Stimulated activated naive CD8-positive, alpha-beta T cell treated with anti-CD3 and anti-CD28 coated beads, Interleukin-15, amount 100 ng/mL, for 72 hours (primary cell): ENCODE data around the gene HOGA1.
A peak's percentile ranks its signal among the peaks of the same experiment; 100 is the strongest.
"Not testable (repeated sequence)": the region's sequence is repeated elsewhere in the genome, so short reads cannot be mapped to it uniquely, and the experiment has no call there.

Source experiments
- ATAC-seq: fragments of 150-1000 bp; cut with Tn5 transposase; 2 replicates; pipeline ENCODE4 v1.10.0; 2021; ENCODE audit warnings: mild to moderate bottlenecking, moderate library complexity
- DNase-seq, 2 donors: peaks; one replicate each; pipeline ENCODE4 v3.0.0; 2021 to 2022
- H3K27ac Mint-ChIP-seq, 2 donors: one replicate each; pipeline ENCODE4 v1.8.0; 2022; ENCODE audit warnings: mild to moderate bottlenecking in 2 of 2, mixed read lengths in 2 of 2, moderate library complexity in 2 of 2
- H3K27me3 Mint-ChIP-seq: one replicate; pipeline ENCODE4 v1.8.0; 2022; ENCODE audit warnings: mixed read lengths
- H3K4me1 Mint-ChIP-seq: one replicate; pipeline ENCODE4 v1.8.0; 2022; ENCODE audit warnings: mild to moderate bottlenecking, mixed read lengths
- H3K4me3 Mint-ChIP-seq, 2 donors: one replicate each; pipeline ENCODE4 v1.8.0; 2022; ENCODE audit warnings: mild to moderate bottlenecking in 2 of 2, mixed read lengths in 2 of 2, moderate library complexity in 1 of 2
- H3K9me3 Mint-ChIP-seq, 2 donors: one replicate each; pipeline ENCODE4 v1.8.0; 2022; ENCODE audit warnings: mixed read lengths in 2 of 2

HOGA1 gene

GRCh38 chr10:97570789-97571471, 13.3 kb upstream of the HOGA1 start:
- Mint-ChIP-seq H3K4me1 (no peaks in the 10 kb centered on the region), H3K4me3 (no peak overlapping the region), H3K27ac (no peak overlapping the region), H3K9me3 (no peaks in the 10 kb centered on the region), H3K27me3 (no peaks in the 10 kb centered on the region)
- ATAC-seq (no peak), DNase-seq (no peak)

DNA sequence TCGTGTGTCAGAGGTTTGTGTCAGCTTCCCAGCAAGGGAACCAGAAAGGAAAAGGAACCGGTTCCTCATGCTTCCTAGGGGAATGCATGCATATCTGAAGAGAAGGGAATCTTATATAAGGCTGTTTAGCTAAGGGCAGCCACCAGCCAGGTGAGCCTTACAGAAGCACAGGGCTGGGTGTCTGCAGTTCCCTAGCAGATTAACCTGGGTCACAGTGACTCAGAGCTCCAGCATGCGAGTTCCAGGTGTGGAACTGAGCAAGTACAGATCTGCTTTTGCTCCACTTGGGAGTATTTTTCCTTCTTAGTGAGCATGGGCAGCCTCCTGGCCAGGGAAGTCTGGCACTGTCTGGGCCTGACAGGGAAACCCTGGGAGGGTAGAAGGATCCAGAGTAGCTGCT, 12.6 kb upstream of the HOGA1 start:
- Mint-ChIP-seq H3K4me3 (no peak overlapping the region), H3K27ac (no peak overlapping the region), H3K27me3 (no peaks in the 10 kb centered on the region), H3K4me1 (no peaks in the 10 kb centered on the region), H3K9me3 (no peaks in the 10 kb centered on the region)
- no peak for DNase-seq
- no peak for ATAC-seq

DNA sequence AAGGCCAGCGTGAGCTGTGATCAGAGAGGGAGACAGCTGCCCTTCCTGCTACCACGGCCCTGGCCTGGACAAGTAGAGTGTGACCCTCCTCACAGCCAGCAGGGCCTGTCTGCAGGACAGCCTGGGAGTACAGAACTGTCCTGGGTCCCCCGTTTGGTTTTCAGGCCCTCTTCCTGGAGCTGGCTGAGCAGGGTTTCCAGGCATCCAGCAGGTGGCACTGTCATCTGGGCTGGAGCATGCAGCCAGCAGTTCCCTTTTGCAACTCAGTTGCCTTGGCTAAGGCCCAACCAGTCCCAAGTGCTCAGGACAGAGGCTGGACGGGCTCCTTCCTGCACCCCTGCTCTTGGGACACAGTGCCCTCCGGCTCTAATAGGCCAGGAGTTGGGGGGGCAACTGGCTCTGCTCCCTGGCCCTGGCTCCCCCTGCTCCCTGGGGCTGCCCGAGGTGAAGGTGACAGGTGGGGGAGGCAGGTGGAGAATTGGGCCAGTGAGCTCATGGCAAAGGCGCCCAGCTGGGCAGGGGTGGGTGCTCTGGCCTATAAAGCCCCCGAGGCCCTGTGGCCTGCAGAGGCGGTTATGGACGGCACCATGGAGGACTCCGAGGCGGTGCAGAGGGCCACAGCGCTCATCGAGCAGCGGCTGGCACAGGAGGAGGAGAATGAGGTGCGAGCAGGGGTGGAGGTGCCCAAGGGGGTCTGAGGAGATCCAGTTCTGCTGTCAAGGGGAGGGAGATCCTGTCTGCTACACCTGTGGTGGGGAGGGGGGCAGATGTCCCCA, 11.8 kb upstream of the HOGA1 start, which contains the start of gene ANKRD2:
TSS of gene ANKRD2 (plus strand) at position 566 of the 776 bp plus-strand sequence. CDS start at position 576, 10 bp downstream.
- DNase-seq = peak; percentile 48 to 55
- Mint-ChIP-seq H3K4me1 (no peaks in the 10 kb centered on the region), H3K4me3 (no peak within 1 kb of the TSS), H3K27me3 (no peaks in the 10 kb centered on the region), H3K9me3 (no peaks in the 10 kb centered on the region), H3K27ac (no peak within 1 kb of the TSS)
- ATAC-seq = peak; percentile 82

DNA sequence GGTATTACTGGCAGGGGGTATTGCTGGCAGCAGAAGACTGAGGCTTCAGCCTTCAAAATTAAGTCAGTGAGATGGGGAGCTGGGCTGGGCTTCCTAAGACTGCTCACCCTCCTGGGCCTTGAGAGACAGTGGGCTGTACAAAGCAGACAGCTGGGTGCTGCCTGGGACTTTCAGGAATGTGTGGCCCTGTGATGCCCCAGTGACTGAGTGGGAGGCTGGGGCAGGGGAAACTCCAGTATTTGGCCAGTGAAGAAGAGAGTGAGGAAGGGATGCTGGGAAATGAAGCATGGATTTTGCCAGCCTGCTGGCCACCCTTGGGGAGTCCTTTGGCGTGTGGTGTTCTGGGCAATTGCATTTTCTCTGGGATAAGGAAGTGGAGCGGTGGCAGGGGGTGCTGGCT, 11.2 kb upstream of the HOGA1 start:
- no peaks in the 10 kb centered on the region for H3K4me1 Mint-ChIP-seq
- DNase-seq = no peak
- no peak for ATAC-seq

DNA sequence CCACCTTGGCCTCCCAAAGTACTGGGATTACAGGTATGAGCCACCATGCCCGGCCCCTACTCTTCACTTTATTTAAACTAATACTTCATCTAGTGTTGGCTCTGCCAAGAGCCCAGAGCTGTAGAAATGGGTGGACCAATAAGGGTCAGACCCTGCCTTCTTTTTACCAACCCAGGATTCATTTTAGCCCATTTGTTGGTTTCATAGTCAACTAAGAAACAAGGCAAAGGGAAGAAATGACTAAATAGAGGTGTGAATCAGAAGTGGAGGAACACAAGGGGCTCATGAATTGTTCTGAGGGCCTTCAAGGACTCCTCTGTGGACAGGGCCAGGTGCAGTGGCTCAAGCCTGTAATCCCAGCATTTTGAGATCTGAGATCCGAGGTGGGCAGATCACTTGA, 10.5 kb upstream of the HOGA1 start:
- no peaks in the 10 kb centered on the region for H3K9me3 Mint-ChIP-seq
- ATAC-seq (no peak), DNase-seq (no peak)
- H3K4me1 Mint-ChIP-seq = no peaks in the 10 kb centered on the region
- no peak overlapping the region for H3K4me3 Mint-ChIP-seq
- no peak overlapping the region for H3K27ac Mint-ChIP-seq
- H3K27me3 Mint-ChIP-seq = no peaks in the 10 kb centered on the region

More for the DNA sequence above, 11.2 kb upstream of the HOGA1 start:
- Mint-ChIP-seq H3K27me3 (no peaks in the 10 kb centered on the region), H3K27ac (no peak overlapping the region), H3K9me3 (no peaks in the 10 kb centered on the region), H3K4me3 (no peak overlapping the region)

- Mint-ChIP-seq H3K27ac (no peak overlapping the region), H3K27me3 (no peaks in the 10 kb centered on the region), H3K9me3 (no peaks in the 10 kb centered on the region), H3K4me3 (no peak overlapping the region), H3K4me1 (no peaks in the 10 kb centered on the region)
- DNase-seq (no peak), ATAC-seq (no peak)
These were observed 9.6 kb upstream of the HOGA1 start for GRCh38 chr10:97574374-97575126.

DNA sequence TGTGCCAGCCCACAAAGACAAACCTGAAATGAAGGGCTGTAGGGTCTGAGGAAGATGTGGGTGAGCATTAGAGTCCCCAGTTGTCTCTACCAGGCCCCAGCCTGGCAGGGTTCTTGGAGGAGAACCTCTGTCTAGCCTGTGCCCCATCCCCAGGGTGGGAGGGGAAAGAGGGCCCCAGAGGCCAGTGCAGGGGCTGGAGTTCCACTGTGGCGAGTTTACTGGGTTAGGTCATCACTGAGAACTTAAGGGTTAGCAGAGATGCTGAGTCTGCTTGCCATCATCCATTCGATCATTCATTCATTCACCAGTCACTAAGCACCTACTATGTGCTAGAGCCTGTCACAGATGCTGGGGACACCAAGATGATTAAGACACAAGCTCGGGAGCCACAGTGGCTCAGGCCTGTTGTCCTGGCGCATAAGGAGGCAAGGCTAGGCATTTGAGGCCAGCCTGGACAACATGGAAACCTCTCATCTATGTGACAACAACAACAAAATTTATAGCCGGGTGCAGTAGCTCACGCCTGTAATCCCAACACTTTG, 9.0 kb upstream of the HOGA1 start:
- Mint-ChIP-seq H3K9me3 (no peaks in the 10 kb centered on the region), H3K27ac (no peak overlapping the region), H3K4me1 (no peaks in the 10 kb centered on the region), H3K4me3 (no peak overlapping the region), H3K27me3 (no peaks in the 10 kb centered on the region)
- DNase-seq (no peak), ATAC-seq (no peak)

DNA sequence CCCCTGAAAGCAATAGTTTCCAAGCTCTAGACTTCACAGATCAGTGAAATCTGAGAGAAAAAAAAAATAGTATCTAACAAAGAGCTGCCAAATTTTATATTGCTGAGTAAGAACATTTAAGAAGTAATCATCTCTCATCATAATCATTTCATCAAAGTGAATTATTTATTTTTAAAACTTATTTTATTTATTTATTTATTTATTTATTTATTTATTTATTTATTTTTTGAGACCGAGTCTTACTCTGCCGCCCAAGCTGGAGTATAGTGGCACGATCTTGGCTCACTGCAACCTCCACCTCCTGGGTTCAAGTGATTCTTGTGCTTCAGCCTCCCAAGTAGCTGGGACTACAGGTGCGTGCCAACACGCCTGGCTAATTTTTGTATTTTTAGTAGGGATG, 7.7 kb upstream of the HOGA1 start:
- not testable (repeated sequence) for H3K4me3 Mint-ChIP-seq, H3K9me3 Mint-ChIP-seq, H3K4me1 Mint-ChIP-seq, H3K27ac Mint-ChIP-seq, H3K27me3 Mint-ChIP-seq, ATAC-seq, DNase-seq

- Mint-ChIP-seq H3K4me1 (no peaks in the 10 kb centered on the region), H3K27me3 (no peaks in the 10 kb centered on the region), H3K9me3 (no peaks in the 10 kb centered on the region), H3K27ac (peak overlapping the region in 1 of 2 donors; percentile 14), H3K4me3 (no peak overlapping the region)
- no peak for ATAC-seq
- no peak for DNase-seq
These were observed 6.5 kb upstream of the HOGA1 start for GRCh38 chr10:97577701-97578100.

DNA sequence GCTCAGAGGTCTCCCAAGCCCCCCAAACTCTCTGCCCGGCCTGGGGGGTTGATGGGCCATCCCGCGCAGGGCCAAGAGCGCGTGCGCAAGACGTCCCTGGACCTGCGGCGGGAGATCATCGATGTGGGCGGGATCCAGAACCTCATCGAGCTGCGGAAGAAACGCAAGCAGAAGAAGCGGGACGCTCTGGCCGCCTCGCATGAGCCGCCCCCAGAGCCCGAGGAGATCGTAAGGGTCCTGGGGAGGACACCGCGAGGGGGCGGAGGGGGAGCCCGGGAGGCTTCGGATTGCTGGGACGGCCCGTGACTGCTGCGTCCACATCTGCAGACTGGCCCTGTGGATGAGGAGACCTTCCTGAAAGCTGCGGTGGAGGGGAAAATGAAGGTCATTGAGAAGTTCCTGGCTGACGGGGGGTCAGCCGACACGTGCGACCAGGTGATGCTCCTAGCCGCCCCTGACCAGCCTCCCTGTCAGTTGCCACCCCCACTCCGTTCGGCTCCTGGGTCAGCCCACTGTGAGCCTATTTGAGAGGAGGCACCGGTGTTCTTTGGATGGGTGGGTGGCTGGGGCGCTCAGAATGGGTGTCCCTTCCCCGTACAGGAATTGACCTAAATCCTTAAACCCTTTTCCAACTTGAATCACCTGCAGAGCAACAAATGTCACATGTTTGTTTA, 5.9 kb upstream of the HOGA1 start:
- DNase-seq (no peak), ATAC-seq (no peak)
- Mint-ChIP-seq H3K9me3 (no peaks in the 10 kb centered on the region), H3K27ac (no peak overlapping the region), H3K27me3 (no peaks in the 10 kb centered on the region), H3K4me3 (no peak overlapping the region), H3K4me1 (no peaks in the 10 kb centered on the region)

DNA sequence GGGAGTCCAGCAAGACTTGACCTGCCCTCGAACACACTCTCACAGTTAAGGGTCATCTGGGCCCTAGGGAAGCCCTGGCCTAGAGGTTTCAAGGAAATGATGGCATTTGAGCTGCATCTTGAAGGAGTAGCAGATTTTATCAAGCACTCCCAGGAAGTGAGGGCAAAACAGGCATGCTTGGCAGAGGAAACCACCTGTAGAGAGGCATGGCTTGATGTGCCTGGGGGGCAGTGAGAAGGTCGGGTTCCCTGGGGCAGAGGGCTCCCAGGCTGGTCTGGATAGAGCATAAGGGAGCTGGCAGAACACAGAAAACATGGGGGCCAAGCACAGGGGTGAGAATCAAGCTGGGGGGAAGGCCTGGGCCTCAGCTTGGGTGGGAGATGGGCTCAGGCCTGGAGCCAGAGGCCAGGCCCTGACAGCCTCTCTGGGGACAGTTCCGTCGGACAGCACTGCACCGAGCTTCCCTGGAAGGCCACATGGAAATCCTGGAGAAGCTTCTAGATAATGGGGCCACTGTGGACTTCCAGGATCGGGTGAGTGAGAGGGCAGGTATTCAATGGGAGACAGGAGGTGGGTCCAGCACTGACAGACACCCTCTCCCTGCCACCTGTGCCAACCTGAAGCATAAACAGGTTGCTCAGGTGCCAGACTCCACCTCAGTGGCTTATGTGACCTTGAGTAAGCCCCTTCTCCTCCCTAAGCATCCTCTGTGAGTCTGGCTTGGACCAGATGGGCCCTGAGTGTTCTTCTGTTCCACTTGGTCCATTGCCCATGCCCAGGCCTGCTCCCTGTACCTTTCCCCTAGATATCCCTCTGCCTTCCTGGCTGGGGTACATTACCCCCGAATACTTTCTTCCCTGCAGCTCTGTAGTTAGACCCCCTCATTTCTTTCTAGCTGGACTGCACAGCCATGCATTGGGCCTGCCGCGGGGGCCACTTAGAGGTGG, 3.5 kb upstream of the HOGA1 start:
- Mint-ChIP-seq H3K27ac (peak overlapping the region in 1 of 2 donors; percentile 8), H3K27me3 (no peaks in the 10 kb centered on the region), H3K4me1 (no peaks in the 10 kb centered on the region), H3K9me3 (no peaks in the 10 kb centered on the region), H3K4me3 (no peak overlapping the region)
- ATAC-seq (no peak), DNase-seq (no peak)

DNA sequence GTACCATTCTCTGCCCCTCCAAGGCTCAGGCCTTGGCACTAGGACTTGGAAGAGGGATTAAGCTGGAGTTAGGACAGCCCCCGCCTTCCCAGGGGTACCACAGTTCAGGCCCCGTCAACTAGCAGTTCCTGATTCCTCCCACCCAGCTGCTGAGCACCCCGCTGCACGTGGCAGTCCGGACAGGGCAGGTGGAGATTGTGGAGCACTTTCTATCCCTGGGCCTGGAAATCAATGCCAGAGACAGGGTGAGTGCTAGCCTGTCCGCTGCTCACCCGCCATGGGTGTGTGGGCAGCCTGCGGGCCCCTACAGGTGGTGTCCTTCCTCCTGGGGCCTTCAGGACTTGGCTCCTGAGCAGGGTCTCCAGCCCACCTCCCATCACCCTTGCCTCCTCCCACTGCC, 2.0 kb upstream of the HOGA1 start:
- ATAC-seq (no peak), DNase-seq (no peak)
- Mint-ChIP-seq H3K27ac (no peak overlapping the region), H3K9me3 (no peaks in the 10 kb centered on the region), H3K27me3 (no peaks in the 10 kb centered on the region), H3K4me3 (no peak overlapping the region), H3K4me1 (no peaks in the 10 kb centered on the region)

- ATAC-seq = no peak
- Mint-ChIP-seq H3K4me1 (no peaks in the 10 kb centered on the region), H3K9me3 (no peaks in the 10 kb centered on the region), H3K4me3 (no peak overlapping the region), H3K27me3 (no peaks in the 10 kb centered on the region), H3K27ac (no peak overlapping the region)
- DNase-seq = no peak
These were observed 713 bp upstream of the HOGA1 start for GRCh38 chr10:97583476-97583875.

DNA sequence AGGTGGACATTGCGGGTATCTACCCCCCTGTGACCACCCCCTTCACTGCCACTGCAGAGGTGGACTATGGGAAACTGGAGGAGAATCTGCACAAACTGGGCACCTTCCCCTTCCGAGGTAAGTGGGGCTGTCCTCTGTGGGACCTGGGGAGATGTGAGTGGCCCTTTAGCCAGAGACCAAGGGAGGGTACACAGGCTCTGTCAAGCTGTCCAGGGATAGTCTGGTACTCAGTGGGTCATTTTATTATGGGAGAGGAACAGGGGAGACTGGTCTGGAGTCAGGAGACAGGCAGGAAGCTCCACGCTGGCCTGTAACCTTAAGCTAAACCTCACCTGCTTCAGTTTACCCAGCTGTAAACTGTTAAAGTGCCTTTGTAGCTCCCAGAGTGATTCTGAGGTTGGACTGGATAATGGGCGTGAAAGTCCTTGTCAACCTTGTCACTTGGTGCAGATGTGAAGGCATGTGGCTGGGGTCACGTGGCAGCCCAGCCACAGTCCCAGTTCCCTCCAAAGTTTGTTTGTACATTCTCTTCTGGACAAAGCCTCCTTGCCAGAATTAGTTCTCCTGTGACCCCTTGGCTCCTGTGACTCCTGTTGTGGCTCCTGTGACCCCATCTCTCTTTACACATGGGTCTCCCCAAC, 729 bp downstream of the HOGA1 start:
- peak overlapping the region; percentile 27 to 83 for H3K27ac Mint-ChIP-seq

More for the DNA sequence above, 729 bp downstream of the HOGA1 start:
- H3K27me3 Mint-ChIP-seq = no peaks in the 10 kb centered on the region
- DNase-seq = no peak
- no peak overlapping the region for H3K4me3 Mint-ChIP-seq
- H3K4me1 Mint-ChIP-seq = no peaks in the 10 kb centered on the region
- H3K9me3 Mint-ChIP-seq = no peaks in the 10 kb centered on the region
- no peak for ATAC-seq
